Glomerular endothelial cell (primary cell): ENCODE data around the gene CGN. TPM values are rescaled to one million over a fixed set of nuclear protein-coding genes. Genes with fewer than 3 reads are reported as not detected.
"Not testable (repeated sequence)": the region's sequence is repeated elsewhere in the genome, so short reads cannot be mapped to it uniquely, and the experiment has no call there.

Experiments used
- DNase-seq: peaks from one replicate; pipeline ENCODE4 v3.0.0-alpha.2; 2011; ENCODE audit warnings: low read depth, low spot score; ENCODE audit errors: extremely low read depth
- total RNA-seq: library from RNA; depleted of rRNA; stranded (reverse); fragments of >200 nt; gene quantifications from 2 replicates; pipeline ENCODE4 v1.2.3, GENCODE V29; 2015

The CGN gene
- total RNA-seq, 1 donor from 2014 or later = 0.12 TPM

DNA sequence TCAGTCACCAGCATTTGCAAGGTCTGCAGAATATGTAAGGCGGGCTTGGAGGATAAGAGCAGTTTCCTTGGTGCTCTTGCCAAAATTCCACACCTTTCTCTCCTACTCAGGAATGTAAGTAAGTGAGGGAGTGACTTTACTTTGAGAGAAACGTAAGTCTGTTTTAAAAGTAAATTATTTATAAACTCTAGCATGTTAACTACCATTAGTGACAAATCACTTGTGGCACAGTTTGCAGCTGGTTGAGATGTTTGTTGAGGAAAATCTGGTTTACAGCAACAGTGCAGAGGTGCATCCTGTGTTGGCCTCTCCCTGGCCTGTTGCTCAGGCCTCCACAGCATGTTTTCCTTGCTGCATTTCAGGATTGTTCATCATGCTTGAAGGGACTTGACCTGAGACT lies 8.5 kb downstream of the CGN start:
- no peak for DNase-seq

DNA sequence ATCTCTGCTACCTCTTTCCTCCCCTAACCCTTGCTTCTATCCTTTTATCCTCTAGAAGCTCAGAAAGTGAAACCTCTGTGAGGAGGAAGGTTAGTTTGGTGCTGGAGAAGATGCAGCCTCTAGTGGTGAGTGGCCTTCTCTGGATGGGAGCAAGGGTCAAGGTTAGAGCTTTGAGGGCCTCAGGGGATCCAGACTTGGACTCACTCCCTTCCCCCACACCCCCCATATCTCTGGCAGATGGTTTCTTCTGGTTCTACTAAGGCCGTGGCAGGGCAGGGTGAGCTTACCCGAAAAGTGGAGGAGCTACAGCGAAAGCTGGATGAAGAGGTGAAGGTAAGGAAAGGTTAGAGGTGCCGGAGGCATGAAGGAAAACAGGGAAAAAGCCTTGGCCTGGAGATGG lies 9.2 kb downstream of the CGN start:
- no peak for DNase-seq

DNA sequence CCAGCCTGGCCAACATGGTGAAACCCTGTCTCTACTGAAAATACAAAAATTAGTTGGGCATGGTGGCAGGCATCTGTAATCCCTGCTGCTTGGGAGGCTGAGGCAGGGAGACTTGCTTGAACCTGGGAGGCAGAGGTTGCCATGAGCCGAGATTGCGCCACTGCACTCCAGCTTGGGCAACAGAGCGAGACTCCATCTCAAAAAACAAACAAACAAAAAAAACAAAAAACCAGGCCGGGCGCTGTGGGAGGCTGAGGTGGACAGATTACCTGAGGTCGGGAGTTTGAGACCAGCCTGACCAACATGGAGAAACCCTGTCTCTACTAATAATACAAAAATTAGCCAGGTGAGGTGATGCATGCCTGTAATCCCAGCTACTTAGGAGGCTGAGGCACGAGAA lies 11.2 kb downstream of the CGN start:
- not testable (repeated sequence) for DNase-seq

DNA sequence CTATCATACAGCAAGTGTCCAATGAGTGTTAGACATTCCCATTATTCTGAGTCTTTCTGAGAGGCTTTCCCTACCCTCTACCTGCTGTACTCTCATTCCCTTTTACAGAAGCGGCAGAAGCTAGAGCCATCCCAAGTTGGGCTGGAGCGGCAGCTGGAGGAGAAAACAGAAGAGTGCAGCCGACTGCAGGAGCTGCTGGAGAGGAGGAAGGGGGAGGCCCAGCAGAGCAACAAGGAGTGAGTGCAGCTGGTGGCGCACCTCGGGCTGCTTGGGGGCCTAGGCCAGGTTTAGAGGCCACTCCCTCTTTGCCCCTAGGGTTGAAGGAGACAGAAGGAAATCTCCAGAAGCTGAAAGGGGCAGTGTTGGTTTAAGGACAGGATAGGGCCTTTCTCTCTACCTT lies 12.1 kb downstream of the CGN start:
- no peak for DNase-seq

DNA sequence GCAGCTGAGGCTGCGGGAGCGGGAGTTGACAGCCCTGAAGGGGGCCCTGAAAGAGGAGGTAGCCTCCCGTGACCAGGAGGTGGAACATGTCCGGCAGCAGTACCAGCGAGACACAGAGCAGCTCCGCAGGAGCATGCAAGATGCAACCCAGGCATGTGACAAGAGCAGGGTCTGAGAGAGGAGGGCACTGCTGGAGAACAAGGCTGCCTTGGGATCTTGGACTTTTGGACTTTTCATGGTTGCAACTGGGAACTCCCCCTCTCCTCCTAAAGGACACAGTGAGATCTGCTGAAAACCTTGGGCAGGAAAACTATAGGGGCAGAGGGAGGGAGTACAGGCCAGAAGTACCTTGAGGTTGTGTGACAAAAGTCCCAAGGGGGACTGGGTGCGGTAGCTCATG lies 13.5 kb downstream of the CGN start:
- DNase-seq = no peak

DNA sequence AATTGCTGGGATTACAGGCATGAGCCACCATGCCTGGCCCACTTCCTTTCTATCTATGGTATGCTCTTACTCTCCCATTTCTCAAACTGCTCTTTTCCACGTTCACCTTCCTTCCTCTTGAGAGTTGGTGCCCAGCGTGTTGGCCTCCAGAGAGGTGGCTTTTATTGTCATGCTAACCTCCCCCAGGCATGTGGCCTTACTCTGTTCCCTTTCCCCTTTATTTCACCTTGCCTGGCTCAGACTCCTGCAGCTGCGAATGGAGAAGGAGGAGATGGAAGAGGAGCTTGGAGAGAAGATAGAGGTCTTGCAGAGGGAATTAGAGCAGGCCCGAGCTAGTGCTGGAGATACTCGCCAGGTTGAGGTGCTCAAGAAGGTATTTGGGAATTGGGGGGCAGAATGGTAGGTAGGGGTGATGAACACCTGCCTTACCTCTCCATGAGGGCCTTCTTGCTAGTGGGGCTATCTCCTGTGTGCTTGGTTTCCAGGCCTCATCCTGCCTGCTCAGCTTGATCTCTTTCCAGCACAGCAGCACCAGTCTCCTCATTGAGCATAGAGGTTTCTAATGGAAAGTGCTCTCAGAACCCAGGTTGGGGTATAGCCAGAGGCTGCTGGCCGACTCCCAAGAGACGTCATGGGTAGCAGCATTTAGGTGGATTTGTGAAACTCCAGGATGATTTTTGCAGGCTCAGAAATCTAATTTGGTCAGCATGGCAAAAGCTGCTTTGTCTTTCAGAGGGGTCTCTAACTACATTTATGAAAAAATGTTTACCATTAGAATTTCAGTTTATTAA lies 15.7 kb downstream of the CGN start:
- no peak for DNase-seq

DNA sequence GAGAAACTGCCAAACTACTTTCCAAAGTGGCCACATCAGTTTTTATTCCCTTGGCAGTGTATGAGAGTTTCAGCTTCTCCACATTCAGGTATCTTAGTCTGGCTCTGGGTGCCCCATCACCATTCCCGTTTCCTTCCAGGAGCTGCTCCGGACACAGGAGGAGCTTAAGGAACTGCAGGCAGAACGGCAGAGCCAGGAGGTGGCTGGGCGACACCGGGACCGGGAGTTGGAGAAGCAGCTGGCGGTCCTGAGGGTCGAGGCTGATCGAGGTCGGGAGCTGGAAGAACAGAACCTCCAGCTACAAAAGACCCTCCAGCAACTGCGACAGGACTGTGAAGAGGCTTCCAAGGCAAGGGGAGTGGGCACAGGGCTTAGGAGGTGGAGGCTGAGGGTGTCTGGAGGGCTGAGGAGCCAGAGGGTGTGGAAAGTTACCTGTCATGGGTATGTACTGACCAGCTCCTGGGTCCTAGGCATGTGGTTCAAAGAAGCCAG lies 18.1 kb downstream of the CGN start:
- no peak for DNase-seq

DNA sequence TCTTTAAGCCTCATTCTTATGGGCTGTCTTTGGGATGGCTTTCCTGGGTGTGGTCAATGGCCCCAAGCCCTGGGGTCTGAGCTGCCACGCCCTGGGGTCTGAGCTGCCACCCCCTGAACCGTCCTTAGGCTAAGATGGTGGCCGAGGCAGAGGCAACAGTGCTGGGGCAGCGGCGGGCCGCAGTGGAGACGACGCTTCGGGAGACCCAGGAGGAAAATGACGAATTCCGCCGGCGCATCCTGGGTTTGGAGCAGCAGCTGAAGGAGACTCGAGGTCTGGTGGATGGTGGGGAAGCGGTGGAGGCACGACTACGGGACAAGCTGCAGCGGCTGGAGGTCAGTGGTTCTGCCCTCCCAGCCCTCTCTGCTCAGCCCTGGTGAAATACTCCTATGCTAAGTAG lies 18.6 kb downstream of the CGN start:
- no peak for DNase-seq

DNA sequence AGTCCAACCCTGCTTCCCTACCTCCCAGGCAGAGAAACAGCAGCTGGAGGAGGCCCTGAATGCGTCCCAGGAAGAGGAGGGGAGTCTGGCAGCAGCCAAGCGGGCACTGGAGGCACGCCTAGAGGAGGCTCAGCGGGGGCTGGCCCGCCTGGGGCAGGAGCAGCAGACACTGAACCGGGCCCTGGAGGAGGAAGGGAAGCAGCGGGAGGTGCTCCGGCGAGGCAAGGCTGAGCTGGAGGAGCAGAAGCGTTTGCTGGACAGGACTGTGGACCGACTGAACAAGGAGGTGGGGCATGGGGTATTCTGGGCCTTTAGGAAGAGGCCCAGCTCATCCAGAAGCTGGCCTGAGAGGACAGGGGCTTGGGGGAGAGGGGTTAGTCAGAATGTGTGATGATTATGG lies 19.3 kb downstream of the CGN start:
- no peak for DNase-seq

DNA sequence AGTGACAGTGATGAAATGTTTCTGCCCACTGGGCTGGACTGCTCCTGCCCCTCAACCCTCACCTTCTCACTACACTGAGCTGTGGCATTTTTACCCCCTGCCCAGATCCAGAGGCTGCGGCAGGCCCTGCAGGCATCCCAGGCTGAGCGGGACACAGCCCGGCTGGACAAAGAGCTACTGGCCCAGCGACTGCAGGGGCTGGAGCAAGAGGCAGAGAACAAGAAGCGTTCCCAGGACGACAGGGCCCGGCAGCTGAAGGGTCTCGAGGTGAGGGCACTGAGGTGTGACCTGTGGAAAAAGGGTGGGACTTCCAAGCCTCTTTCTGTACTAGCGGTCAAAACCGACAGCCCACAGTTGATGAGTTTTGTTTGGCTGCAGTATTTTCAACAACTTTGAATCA lies 22.7 kb downstream of the CGN start:
- DNase-seq = no peak

DNA sequence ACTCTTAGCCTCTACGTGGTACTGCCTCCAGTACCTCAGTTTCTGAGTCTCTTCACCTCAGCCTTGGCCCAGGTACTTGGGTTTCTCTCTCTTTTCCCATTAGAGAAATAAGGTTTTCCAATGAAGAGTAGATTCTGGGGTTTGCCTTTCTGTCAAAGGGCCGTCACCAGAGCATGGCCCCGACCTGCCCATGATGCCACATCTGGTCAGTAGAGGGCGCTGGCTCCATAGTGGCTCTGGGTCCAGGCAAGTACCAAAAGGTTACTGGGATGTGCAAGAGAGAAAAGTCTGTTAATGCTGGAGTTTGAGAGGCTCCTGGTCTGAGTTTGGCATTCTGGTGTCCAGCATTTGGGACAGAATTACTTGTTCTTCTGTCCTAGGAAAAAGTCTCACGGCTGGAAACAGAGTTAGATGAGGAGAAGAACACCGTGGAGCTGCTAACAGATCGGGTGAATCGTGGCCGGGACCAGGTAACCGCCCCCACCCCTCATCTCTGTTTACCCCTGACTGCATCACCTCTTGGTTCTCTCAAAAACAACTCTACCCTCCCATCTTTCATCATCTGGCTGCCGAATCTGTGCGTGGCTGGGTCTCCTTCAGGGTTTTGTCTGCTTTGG lies 23.6 kb downstream of the CGN start:
- DNase-seq = no peak

DNA sequence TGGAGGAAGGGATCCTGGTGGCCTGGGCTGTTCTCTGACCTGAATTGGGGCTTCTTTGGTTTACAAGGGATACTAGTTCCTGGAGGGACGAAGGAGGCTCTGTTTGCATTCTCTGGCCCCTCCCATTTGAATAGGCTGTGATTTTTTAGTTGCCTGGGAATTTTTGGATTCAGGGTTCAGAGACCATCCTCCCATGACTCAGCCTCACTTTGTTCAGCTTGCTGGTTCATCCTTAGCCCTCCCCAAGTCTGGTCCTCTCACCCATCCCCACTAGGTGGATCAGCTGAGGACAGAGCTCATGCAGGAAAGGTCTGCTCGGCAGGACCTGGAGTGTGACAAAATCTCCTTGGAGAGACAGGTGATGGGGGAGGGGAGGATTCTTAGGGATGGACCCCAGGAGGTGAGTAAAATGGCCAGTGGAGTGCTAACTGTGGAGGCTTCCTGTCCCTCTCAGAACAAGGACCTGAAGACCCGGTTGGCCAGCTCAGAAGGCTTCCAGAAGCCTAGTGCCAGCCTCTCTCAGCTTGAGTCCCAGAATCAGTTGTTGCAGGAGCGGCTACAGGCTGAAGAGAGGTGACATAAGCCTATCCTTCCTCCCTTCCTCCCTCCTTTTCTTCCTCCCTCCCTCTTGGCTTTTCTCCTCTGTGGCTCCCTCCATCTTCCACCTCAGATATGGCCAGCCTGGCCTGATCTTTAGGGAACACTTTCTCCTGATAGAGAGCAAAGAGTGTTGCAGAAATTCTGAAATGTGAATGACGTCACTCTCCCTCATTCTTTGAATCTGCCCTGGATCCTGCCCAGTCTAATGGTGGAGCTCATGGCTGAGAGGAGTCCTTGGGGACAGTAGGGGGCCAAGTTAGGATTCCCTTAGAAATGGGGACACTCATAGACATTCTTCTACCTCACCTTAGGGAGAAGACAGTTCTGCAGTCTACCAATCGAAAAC lies 24.4 kb downstream of the CGN start:
- DNase-seq = no peak

DNA sequence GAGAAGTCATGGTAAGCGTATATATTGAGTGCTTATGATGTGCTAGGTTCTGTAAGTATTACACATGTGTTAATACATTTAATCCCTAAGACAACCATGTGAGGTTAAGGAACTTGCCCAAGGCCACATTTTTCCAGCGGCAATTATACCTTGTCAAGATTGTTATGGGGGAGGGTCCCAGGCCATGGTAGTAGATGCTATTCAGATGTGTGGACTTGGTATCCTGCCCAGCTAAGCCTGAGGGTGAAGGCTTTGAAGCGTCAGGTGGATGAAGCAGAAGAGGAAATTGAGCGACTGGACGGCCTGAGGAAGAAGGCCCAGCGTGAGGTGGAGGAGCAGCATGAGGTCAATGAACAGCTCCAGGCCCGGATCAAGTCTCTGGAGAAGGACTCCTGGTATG lies 25.3 kb downstream of the CGN start:
- no peak for DNase-seq

DNA sequence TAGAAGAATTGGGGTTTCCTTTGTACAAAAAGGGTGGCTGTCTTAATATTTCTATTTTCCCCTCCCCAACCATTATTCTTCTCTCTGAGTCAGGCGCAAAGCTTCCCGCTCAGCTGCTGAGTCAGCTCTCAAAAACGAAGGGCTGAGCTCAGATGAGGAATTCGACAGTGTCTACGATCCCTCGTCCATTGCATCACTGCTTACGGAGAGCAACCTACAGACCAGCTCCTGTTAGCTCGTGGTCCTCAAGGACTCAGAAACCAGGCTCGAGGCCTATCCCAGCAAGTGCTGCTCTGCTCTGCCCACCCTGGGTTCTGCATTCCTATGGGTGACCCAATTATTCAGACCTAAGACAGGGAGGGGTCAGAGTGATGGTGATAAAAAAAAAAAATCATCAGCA lies 25.9 kb downstream of the CGN start:
- DNase-seq = no peak

DNA sequence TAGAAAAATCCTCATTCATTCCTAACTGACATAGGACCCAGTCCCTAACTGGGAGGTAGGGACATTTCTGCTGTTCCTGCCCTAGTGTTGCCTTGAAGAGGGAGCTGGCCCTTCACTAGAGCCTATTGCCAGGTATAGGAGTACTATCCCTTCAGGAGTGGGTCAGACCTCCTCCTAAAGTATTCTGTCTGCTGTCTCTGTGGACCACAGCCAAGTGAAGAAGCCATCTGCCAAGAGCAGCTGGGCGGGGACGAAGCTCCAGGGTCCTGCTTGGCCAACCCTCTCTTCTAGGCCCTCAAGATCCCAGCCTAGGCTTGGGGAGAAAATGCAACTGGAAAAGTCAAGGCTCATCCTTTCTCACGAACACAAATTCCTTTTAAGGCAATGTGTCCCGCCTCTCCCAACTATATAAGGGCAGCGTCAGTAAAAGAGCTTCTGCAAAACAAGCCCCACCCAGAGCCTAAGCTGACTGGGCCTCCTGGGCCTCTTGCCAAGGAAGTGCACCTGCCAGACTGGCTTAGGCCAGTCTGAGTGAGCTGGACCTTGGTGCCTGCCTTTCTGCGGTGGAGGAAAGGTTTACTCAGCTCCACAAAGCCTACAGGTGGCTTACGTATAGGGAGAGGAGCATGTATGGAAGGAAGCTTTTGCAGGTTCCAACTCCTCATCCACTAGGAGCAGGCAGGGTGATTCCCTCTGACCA lies 28.3 kb downstream of the CGN start:
- no peak for DNase-seq

DNA sequence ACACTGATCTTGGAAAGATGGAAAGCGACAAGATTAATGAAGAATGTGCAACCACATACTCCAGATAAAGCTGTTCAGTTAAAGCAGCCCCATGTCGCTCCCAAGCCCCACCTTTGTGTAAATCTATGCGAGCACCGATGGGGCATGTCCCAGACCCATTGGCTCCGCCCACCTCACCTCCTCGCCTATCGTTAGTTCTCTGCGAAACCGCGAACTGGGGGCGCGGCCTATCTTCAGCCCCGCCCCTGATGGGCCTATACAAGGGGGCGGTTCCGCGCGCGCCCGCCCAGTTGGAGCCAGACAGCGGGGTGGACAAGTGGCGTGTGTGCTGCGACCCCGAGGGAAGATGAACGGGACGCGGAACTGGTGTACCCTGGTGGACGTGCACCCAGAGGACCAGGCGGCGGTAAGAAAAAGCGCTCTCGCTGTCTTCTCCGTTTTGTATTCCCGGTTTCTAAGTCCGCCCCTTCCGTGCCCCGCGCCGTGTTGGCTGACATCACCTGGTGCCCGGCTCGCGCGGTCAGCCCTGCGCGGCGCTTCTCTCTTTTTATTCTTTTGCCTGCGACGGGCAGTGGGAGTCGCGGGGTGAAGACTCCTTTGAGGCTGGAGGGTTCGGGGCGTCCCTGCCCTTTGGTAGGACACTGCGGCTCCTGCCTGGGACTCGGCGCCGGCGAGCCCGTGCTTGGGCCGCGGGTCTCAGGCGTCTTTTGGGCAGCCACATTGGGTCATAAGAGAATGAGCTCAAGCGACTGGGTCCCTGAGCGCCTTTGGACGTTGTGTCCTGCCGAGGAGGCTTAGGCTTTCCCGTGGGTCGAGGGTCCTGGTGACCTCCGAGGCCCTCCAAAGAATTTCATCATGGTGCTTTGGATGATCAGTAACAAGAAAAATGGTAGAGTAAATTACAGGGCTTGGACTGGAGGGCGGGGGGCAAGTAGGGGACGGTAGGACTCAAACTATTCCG lies 29.1 kb downstream of the CGN start, which contains the start of gene TUFT1:
Gene TUFT1, plus strand, starts transcription at position 289 of the 961 bp plus-strand sequence. Its CDS starts 58 bp downstream, at position 347.
- DNase-seq = no peak

DNA sequence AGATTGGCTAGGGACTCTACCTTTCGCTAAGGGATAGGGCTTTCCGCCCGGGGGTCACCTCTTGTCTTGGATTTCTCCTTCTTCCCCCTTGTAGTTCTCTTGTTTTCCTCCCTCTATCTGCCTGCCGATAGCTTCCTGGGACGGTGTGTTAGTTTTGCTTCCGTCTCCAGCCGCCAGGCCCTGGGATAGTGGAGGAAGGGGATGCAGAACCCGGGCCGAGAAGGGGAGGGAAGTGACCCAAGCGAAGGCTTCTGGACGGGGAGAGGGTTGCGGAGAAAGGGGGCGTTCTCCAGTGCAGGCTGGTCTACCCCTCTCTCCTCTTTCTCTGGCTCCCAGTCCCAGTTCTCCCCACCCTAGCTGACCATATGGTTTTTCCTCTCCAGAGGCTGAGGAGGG lies 29.8 kb downstream of the CGN start:
- DNase-seq = no peak

DNA sequence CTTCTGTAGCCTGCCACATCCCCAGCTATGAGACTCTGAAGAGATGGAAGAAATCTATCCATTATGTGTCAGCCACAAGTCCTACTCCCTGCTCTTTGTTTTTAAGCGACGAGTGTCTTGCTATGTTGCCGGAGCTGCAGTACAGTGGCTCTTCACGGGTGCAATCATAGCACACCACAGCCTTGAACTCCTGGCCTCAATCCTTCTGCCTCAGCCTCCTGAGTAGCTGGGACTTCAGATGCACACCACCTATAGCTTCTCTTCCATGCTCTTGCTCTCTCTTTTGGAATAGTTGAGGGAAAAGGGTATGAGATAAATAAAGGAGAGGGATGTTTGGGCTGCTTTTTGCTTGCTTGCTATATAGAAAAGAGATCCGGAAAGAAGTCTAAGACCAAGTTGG lies 30.6 kb downstream of the CGN start:
- DNase-seq = no peak

DNA sequence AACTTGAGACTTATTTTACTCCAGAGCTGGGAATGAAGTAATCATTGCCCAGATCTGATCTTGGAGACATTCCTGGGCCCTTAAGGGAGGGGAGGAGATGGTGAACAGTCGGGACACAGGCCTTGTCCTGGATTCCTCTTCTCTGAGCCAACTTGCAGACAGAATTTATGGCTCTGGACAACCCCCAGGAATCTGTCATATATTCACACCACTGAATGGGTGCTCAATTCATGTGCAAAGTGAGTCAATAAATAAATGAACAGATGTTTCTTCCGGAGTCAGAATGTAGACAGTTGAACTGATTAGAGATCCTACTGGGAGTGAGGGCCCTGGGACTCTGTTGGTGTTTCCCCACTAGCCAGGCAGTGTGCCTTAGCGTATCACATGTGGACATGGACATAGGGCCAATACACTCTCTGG lies 31.5 kb downstream of the CGN start:
- DNase-seq = no peak
